ENCODE data around the gene IKBKE. TPM values are rescaled to one million over a fixed set of nuclear protein-coding genes. Genes with fewer than 3 reads are reported as not detected.

IKBKE gene
- total RNA-seq, 1 donor from 2014 or later: 7.5 TPM

- no peaks in the 10 kb centered on the region for H3K27me3 Mint-ChIP-seq (ENCODE audit: unreplicated experiment)
- H3K27ac Mint-ChIP-seq (ENCODE audit: unreplicated experiment): no peak overlapping the region
- H3K4me3 Mint-ChIP-seq (ENCODE audit: unreplicated experiment): no peak overlapping the region
- no peaks in the 10 kb centered on the region for H3K9me3 Mint-ChIP-seq (ENCODE audit: unreplicated experiment)
- no peak for DNase-seq (ENCODE audit: extremely low spot score, unreplicated experiment)
- no peak for TF ChIP-seq CTCF (IDR thresholded peaks at IDR 0.05)
- peaks cover 4% of the 10 kb centered on the region for H3K4me1 Mint-ChIP-seq (ENCODE audit: unreplicated experiment)
- peaks cover 30% of the 10 kb centered on the region for H3K36me3 Mint-ChIP-seq (ENCODE audit: unreplicated experiment)
Observed at GRCh38 chr1:206430031-206430983, 40.0 kb upstream of the IKBKE start.

GRCh38 chr1:206435445-206435844, 34.8 kb upstream of the IKBKE start:
- no peak for DNase-seq (ENCODE audit: extremely low spot score, unreplicated experiment)
- Mint-ChIP-seq H3K27me3 (ENCODE audit: unreplicated experiment) (no peaks in the 10 kb centered on the region), H3K36me3 (ENCODE audit: unreplicated experiment) (peaks cover 57% of the 10 kb centered on the region), H3K4me1 (ENCODE audit: unreplicated experiment) (no peaks in the 10 kb centered on the region), H3K27ac (ENCODE audit: unreplicated experiment) (no peak overlapping the region), H3K4me3 (ENCODE audit: unreplicated experiment) (no peak overlapping the region), H3K9me3 (ENCODE audit: unreplicated experiment) (no peaks in the 10 kb centered on the region)
- TF ChIP-seq CTCF (IDR thresholded peaks at IDR 0.05): no peak

- H3K27ac Mint-ChIP-seq (ENCODE audit: unreplicated experiment): no peak overlapping the region
Observed at GRCh38 chr1:206438554-206438953, 31.7 kb upstream of the IKBKE start.

GRCh38 chr1:206439205-206439604, 31.1 kb upstream of the IKBKE start:
- Mint-ChIP-seq H3K27ac (ENCODE audit: unreplicated experiment) (no peak overlapping the region), H3K4me1 (ENCODE audit: unreplicated experiment) (no peaks in the 10 kb centered on the region), H3K4me3 (ENCODE audit: unreplicated experiment) (no peak overlapping the region), H3K27me3 (ENCODE audit: unreplicated experiment) (no peaks in the 10 kb centered on the region), H3K9me3 (ENCODE audit: unreplicated experiment) (no peaks in the 10 kb centered on the region), H3K36me3 (ENCODE audit: unreplicated experiment) (peaks cover 51% of the 10 kb centered on the region)
- DNase-seq (ENCODE audit: extremely low spot score, unreplicated experiment): no peak
- TF ChIP-seq CTCF (IDR thresholded peaks at IDR 0.05): no peak

More at GRCh38 chr1:206438554-206438953, 31.7 kb upstream of the IKBKE start:
- DNase-seq (ENCODE audit: extremely low spot score, unreplicated experiment): no peak
- Mint-ChIP-seq H3K36me3 (ENCODE audit: unreplicated experiment) (peaks cover 52% of the 10 kb centered on the region), H3K4me3 (ENCODE audit: unreplicated experiment) (no peak overlapping the region), H3K27me3 (ENCODE audit: unreplicated experiment) (no peaks in the 10 kb centered on the region), H3K4me1 (ENCODE audit: unreplicated experiment) (no peaks in the 10 kb centered on the region), H3K9me3 (ENCODE audit: unreplicated experiment) (no peaks in the 10 kb centered on the region)
- no peak for TF ChIP-seq CTCF (IDR thresholded peaks at IDR 0.05)

- Mint-ChIP-seq H3K36me3 (ENCODE audit: unreplicated experiment) (peaks cover 58% of the 10 kb centered on the region), H3K9me3 (ENCODE audit: unreplicated experiment) (no peaks in the 10 kb centered on the region), H3K4me3 (ENCODE audit: unreplicated experiment) (no peak overlapping the region), H3K27me3 (ENCODE audit: unreplicated experiment) (no peaks in the 10 kb centered on the region), H3K4me1 (ENCODE audit: unreplicated experiment) (no peaks in the 10 kb centered on the region), H3K27ac (ENCODE audit: unreplicated experiment) (no peak overlapping the region)
- DNase-seq (ENCODE audit: extremely low spot score, unreplicated experiment): no peak
- no peak for TF ChIP-seq CTCF (IDR thresholded peaks at IDR 0.05)
Observed at GRCh38 chr1:206441336-206441967, 28.8 kb upstream of the IKBKE start.

All from osteocyte (in vitro differentiated cells).